ENCODE data around the gene LRP1B.

- TF ChIP-seq POLR2A (IDR thresholded peaks at IDR 0.05) = no peak
- TF ChIP-seq CTCF (IDR thresholded peaks at IDR 0.05) = no peak
Observed at GRCh38 chr2:140273958-140274357, 1856.9 kb downstream of the LRP1B start.

Data from thyroid gland (tissue), 4 donors.